ENCODE data around the gene TMEM51. TPM values are rescaled to one million over a fixed set of nuclear protein-coding genes. Genes with fewer than 3 reads are reported as not detected.
"Not testable (repeated sequence)": the region's sequence is repeated elsewhere in the genome, so short reads cannot be mapped to it uniquely, and the experiment has no call there.

TMEM51 gene
- polyA plus RNA-seq, 12 donors = 6.1 to 18.9 (median 7.1) TPM; not detected in 1

DNA sequence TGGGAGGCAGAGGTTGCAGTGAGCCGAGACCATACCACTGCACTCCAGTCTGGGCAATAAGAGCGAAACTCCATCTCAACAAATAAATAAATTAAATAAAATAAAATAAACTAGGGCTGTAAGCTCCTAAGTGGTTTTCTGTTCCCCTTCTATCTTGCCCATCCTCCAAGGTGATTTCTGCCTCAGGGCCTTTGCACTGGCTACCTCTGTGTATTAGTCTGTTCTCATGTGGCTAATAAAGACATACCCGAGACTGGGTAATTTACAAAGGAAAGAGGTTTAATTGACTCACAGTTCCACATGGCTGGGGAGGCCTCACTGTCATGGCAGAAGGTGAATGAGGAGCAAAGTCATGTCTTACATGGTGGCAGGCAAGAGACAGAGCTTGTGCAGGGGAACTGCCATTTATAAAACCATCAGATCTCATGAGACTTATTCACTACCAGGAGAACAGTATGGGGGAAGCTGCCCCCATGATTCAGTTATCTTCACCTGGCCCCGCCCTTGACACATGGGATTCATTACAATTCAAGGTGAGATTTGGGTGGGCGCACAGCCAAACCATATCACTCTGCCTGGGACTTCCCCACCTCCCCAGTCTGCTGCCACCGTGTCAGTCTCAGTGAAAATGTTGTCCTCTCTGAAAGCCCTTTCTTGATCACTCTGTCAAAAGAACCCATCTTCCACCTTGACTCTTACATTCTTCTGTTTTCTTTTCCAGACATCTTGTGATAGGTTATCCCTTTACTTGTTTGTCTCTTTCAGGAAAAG, 22.0 kb downstream of the TMEM51 start:
- DNase-seq = not testable (repeated sequence)

DNA sequence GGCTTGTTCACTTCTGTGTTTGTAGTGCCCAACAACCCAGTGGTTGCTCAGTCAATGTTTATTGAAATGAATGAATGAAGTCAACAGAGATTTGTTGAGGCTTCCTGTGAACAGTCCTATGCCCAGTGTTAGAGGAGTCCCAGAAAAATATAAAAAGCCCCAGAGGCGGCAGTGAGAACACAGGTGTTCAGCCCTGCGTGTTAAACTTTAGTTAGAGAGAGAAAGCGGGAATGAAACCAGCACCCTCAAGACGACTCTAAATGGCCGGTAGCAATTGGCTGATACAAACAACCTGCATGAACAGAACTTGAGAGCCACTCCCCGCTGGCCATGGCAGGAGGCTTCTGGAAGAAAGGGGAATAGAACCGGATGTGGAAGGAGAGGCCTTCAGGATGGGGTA, 22.6 kb downstream of the TMEM51 start:
- DNase-seq = no peak

DNA sequence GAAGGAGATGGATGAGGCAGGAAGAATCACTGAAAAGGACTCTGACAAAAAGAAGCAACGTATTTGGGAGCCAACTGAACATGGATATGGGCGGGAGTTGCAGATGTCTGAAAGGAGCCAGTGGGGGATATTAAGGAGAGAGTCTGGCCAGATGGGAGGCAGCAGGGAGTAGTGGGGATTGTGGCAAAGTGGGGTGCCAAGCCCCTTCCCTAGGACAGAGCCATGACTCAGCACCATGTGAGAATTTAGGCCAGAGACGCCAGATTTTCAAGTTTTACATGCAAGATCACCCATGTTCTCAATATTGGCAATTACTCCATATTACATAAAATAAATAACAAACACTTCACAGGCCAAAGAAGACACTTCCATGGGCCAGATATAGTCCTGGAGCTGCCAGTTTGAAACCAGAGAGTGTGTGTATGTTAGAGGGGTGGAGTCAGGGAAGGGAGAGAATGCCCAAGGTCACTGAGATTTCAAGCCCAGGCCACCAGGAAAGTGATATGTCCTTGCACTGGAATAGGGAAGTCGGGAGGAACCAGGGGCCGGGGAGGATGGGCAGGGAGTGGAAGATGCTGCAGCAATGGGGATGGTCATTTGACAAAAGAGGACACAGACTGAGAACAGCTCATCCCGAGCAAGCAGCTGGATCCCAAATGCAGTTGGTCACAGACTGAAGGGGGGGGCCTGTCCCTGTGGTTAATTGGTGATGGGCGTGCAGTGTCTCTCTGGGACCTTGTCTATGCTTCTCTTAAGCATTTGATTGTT, 23.5 kb downstream of the TMEM51 start:
- DNase-seq = no peak

DNA sequence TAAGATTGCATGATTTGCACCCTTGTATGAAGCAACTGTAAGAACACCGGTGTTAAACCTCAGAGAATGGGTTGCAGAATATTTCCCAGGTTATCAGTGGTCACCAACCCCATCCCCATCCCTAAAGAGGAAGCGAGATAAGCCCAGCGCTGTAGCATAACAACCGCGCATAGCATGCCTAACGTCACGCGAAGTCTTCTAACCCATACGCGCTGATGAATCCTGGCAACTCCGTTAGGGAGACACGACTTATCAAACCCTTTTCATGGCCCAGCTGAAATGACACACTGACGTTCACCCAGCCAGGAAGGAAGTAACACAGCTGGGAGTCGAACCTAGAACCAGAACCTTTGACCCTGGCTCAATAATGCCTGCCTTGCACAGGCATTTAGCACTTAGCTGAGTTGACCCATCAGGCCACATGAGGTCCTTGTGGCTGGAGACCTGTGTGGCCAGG, 24.2 kb downstream of the TMEM51 start:
- no peak for DNase-seq

DNA sequence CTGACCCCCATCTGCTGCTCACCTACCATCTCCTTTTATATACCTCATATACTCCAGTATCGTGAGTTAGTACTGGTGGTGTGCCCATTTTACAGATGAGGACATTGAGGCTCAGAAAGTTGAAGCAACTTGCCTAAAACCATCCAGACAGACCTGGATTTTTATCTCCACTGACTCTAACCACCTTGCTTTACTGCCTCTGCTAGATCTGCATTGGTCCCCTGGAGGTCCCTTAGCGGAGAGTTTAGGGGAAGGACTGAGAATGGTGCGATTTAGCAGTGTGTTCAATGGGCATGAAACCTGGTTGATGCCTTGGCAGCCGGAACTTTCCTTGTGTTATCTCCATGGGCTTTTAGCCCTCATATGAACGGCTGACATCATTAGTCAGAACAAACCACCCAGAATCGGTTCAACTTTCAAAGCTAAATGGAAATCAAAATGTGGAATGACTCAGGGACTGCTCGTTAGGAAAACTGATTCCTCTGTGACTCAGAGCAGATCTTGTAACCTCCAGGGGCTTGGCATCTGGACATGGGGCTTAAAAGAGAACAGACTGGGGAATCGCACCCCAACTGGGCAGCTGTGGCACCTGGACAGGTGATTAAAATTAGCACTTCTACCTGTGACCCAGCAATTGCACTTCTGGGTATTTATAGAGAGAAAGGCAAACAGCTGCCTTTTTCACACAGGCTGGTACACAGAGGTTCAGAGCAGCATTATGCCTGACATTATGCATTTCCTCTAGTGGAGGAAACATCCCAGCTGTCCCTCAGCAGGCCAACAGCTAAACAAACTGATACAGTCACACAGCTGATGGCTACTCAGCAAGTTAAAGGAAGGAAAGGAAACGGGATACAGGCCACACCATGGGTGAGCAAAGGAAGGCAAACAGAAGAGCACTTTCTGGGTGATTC, 25.3 kb downstream of the TMEM51 start:
- no peak for DNase-seq

DNA sequence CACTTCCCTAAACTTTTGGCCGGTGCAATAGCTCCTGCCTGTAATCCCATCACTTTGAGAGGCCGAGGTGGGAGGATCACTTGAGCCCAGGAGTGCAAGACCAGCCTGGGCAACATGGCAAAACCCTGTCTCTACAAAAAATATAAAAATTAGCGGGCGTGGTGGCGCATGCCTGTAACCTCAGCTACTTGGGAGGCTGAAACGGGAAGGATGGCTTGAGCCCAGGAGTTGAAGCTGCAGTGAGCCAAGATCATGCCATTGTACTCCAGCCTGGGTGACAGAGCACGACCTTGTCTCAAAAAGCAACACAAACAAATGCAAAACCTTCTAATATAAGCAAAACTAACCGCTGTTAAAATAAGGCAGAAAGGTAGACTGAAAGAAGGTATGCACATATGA, 25.9 kb downstream of the TMEM51 start:
- DNase-seq = no peak

DNA sequence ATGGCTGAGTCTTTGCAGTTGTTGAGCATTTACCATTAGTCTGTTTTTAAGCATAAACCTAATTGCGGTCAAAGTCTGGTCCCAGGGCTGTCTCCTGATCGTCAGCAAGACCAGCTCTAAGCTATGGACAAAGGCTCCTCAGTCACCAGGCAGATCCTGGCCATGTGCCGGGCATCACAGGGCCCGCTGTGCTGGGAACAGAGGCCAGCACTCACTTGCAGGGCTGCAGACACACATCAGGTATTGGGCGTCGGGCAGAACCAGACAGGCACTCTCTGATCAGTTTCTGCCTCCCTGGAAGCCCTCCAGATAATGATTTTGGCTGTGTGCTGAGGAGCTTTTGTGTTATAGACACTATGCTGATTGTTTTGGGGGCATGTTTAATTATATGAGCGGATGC, 26.6 kb downstream of the TMEM51 start:
- DNase-seq = no peak

DNA sequence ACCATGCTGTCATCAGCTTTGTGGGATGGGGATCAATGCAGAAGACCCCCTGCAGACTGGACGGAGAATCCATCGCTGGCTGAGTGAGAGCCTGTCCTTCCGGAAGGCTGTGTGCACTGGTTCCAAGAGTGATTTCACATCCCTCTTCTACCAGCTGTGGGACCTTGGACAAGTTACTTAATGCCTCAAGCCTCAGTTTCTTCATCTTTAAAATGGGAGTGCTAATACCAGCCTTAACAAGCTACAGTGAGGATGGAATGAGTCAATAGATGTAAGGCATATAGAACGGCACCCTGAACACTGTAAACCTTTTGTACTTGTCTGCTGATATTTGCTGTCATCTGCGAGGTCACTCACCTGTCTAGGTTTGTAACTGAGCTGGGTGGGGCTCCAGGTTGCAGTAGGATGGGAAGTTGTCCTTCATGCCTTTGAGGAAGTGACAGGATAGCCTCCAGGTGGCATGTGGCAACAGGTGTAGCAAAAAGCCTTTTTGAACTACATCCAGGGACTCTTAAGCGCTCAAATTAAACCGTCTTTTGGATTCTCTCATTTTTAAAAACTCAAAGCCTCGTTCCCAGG, 27.5 kb downstream of the TMEM51 start:
- DNase-seq = no peak

DNA sequence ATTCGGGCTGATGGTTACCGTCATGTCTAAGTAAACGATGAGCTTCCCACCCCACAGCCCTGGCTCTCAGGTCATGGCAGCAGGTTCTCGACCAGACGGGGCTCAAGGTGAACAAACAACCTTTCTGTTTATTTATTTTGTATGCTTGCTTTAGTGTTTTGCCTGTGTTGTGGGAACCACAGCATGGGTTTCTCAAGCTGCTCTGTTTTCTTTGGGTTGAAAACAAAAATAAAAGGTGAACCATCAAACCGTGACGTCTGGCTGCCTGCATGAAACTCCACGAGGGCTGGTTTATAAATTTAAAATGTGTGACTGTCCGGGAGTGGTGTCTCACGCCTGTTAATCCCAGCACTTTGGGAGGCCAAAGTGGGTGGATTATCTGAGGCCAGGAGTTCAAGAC, 28.0 kb downstream of the TMEM51 start:
- no peak for DNase-seq

DNA sequence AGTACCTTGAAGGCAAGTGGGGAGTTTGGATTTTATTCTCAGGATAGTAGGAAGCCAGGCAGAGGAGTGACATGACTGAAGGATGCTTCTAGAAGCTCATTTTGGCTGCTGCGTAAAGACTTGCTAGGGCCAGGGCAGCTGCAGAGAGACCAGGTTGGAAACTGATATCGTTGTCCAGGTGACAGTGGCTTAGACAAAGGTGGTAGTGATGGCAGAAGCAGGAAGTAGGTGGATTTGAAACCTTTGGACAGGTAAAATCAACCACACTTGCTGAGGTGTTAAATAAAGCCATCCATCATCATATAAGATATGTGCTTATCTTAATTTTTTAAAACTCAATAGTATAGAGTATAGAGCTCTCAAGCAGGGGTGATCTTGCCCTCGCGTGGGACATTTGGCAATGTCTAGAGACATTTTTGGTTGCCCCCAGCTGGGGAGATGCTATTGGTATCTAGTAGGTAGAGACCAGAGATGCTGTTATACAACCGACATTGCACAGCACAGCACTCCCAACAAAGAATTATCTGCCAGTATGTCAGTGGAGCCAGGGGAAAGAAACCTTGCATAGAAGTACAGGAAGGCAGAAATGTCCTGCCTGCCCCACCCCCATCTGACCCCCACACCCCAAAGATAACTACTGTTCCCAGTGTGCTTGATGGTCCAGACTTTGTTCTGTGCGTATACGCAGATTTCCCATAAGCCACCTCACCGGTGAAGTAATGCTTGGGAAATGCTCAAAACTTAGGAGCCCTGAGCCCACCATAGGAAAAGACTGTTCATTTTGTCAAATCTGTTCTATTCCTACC, 31.1 kb downstream of the TMEM51 start:
- DNase-seq = no peak

DNA sequence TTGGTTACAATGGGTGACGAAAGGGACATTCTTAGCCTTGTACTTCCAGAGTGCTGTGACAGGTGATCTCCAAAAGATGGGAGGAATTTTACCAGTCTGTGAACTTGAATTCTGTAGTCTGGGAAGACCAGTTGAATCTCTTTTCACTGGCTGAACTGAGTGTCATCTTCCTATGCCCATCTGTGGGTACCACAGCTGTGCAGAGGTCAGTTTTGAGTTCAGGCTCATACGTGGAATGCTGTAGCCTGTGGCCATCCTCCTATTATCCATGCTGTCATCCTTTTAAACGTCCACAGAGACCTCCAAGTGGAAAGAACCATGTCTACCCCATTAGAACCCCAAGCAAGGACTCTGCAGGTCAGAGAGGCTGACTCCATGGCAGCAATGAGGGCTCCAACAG, 32.1 kb downstream of the TMEM51 start:
- DNase-seq = no peak

DNA sequence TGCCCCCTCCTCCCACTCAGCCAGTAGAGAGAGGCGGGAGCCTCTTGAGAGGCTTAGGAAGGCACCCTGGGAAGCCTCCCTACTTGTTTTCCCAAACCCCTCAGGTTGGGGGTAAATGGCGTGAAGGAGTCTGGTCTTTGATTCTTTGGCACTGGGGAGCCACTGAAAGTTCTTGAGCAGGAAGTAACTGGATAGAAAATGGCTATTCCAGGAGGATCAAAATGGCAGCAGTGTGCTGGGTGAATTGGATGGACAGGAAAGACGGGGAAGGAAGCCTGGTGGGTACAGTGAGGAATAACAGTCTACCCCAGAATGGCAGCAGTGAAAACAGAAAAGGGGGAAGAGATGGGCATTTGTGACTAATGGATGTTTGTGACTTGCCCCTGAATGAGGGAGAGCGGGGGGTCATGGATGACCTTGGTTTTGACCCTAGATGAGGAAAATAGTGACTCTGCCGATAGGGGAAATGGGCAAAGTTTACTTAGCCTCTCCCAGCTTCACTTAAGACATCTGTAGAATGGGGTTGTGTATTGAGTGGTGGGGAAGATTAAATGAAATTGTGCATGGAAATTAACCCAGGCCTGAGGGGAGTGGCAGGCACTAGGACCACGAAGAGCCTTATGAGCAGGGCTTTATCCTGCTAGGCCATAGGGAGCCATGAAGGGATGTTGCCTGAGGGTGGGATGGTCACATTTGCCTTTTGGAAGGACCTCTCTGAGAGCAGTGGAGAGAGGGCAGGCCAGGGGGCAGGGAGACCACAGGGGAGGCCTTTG, 32.7 kb downstream of the TMEM51 start:
- no peak for DNase-seq

DNA sequence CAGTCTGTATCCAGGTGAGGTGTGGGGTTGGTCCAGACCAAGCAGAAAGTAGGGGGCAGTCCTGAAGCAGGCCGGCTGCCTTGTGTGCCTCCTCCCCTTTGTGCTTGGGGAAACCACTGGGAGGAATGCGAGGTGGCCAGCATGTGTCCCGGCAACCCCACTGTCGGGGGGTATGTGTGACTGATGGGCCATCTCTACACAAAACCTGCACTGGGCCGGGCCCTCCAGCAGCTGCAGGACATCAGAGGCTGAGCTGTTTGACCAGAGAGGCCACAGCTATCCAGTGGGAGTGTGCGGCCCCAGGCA, 33.3 kb downstream of the TMEM51 start:
- no peak for DNase-seq

DNA sequence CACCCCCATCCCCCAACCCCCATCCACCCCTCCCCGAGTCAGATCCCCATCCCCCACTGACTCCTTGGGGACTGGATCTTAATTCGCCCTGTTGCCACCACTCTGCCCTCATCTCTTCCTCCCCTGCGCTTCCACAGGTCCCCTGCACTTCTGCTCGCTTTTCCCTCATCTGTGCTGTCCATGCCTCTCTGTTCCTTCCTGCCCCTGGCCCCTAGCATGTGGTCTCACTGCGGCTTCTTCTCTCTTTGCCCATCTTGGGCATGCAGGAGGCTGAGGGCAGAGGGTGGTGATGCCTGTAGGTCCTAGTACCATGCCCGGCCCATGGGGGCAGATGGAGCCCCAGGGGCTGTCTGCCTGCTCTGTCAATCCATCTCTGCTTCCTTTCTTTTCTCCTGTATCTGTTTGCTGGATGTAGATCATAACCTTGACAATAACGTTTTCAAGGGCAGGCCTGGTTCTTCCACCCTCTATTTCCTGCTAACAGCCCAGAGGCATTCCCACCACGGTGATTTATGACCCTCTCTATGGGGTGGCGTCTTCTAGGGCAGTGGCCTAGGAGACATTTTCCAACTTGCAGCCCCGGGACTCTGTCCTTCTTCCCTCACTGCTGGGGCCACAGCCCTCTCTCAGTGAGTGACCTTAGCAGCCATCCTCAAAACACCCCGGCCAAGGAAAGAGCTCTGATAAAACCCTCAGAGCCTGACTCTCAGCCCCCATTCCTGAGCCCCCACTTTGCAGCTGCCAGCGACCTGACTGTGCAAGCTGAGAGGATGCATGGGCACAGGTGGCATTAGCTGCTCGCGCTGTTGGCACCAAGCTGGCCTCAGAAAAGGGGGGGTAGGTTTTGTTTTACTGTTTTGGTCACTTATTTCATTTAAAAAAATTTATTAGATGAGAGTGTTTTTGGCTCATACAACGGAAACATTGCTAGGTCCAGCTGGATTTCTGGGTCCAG, 33.9 kb downstream of the TMEM51 start:
- DNase-seq = no peak

DNA sequence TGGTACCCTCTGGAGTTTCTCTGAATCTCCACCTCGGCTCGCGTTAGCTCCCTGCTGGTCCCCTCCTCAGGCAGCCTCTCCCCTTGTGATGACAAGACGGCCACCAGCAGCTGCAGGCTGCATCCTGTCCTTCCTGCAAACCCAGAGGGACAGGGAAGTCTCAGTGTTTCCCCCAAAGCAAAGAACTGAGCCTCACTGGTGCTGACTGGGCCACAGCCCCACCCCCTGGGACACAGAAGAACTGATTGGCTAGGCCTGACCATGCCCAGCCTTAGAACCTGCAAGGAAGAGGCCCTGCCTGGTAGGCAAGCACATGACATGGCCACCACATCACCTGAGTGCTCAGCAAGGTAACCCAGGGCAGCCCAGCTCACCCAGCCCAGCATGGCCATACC, 34.6 kb downstream of the TMEM51 start:
- DNase-seq = no peak

DNA sequence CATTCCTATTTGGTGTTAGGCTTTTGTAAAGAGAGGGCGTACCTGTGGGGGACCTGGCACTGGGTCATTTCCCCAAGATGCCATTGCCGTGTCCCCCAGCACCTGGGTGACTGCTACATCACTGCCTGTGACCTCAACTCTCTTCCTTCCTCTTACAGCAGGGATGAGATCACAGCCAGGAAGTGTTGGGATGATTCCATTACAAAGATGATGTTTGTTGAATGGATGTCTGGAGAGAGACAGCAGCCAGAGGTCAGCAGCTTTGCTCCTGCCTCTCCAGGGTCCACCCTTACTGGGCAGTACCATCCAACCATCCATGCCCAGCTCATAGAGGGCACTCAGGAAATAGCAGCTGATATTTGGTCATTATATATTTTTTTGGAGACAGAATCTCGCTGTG, 35.1 kb downstream of the TMEM51 start:
- DNase-seq = no peak

DNA sequence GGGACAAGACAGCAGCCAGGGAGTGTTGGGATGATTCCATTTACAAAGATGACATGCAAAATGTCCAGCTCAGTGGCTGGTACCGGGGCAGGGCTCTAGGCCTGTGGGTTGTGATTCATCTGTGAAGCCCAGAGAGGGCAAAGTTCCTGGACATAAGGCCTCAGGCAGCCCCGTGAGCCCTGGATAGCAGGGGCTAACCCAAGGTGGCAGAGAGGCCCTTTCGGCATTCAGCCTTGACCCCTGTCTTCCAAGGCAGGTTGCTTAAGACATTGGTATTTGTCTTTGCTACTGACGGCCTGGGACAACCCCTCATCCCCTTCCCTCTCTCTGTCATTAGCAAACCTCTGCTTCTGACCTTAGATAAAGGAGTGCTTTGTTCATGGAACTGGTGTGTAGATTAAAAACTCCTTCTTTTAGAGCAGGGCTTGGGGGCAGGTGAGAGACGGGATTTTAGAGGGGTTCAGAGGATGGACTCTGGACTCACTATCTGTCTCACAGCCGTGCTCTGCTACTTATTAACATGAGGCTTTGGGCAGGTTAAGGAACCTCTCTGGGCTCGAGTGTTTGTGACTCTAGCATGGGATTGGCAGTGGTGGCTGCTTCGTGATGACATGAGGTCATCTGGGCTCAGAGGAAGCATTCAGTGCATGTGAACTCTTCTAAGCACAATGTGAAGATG, 36.3 kb downstream of the TMEM51 start:
- no peak for DNase-seq

DNA sequence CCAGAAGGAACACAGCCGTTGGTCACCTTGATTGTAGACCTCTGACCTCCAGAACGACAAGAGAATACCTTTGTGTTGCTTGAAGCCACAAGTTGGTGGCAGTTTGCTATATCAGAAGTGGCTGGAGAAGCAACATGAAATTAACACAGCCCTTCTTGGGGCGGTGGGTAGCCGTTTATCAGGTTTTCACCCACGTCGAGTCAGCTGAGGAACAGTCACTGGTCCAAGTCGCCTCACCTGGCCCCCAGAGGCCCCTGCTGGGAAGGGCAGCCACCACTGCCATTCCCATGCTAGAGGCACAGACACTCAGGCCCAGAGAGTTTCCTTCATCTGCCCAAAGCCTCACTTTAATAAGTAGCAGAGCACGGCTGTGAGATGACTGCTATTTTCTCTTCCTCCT, 37.7 kb downstream of the TMEM51 start:
- DNase-seq = no peak

DNA sequence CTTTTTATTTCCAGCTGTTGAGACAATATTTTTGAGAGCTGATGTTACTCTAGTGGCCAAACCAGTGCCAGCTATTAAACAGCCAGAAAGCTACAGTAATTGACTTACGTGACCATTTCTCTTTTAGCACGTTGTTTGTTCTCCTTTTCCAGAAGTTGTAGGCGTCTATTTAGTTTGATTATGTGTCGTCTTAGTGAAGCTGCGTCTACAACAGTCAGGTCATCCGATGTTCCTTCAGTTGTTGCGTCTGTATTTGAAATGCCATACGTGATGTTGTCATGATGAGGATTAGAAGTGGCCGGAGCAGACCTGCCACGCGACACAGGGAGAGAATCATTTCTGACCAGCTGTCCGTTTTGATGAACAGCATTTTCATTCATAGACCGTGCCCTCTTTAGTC, 38.2 kb downstream of the TMEM51 start:
- no peak for DNase-seq

Data from muscle of arm (tissue), 12 donors.